ENCODE measurements around the gene LPAR1. TPM values are rescaled to one million over a fixed set of nuclear protein-coding genes. Genes with fewer than 3 reads are reported as not detected.

The LPAR1 gene
- total and polyA plus RNA-seq, 12 donors = 9.6 to 65.2 (median 22.4) TPM

- Histone ChIP-seq H3K4me3 (no peak overlapping the region), H3K36me3 (replicated peaks in 1 of 2) (no peaks in the 10 kb centered on the region)
Measured at GRCh38 chr9:110967196-110967595, 71.1 kb downstream of the LPAR1 start.

GRCh38 chr9:110960288-110960687 lies 78.0 kb downstream of the LPAR1 start:
- DNase-seq = no peak
- 73 to 83% (median 76%) methylated on average over 2 of the region's 2 CpGs for WGBS, 4 donors
- no peaks in the 10 kb centered on the region for H3K36me3 ChIP-seq (replicated peaks in 1 of 2)
- intact Hi-C loops (cut with DNase I) = no loop called here
- no peak overlapping the region for H3K27ac ChIP-seq
- H3K4me1 ChIP-seq (replicated peaks in 1 of 2) = no peaks in the 10 kb centered on the region
- no peaks in the 10 kb centered on the region for H3K27me3 ChIP-seq
- no peak for TF ChIP-seq POLR2A (IDR thresholded peaks at IDR 0.05)
- no peak for TF ChIP-seq CTCF (IDR thresholded peaks at IDR 0.05)
- H3K4me3 ChIP-seq = no peak overlapping the region
- H3K9me3 ChIP-seq (replicated peaks in 1 of 3) = peaks cover 0 to 4% (median 0%) of the 10 kb centered on the region in 3 donors

More at GRCh38 chr9:110967196-110967595, 71.1 kb downstream of the LPAR1 start:
- no peaks in the 10 kb centered on the region for H3K9me3 ChIP-seq (replicated peaks in 1 of 3)
- 54 to 81% (median 65%) methylated on average over 2 of the region's 2 CpGs for WGBS, 4 donors
- TF ChIP-seq CTCF (IDR thresholded peaks at IDR 0.05) (no peak), POLR2A (IDR thresholded peaks at IDR 0.05) (no peak)
- no peaks in the 10 kb centered on the region for H3K4me1 ChIP-seq (replicated peaks in 1 of 2)
- H3K27me3 ChIP-seq = no peaks in the 10 kb centered on the region
- no peak overlapping the region for H3K27ac ChIP-seq
- intact Hi-C loops (cut with DNase I) = no loop called here
- DNase-seq = no peak

GRCh38 chr9:110958847-110959246 lies 79.4 kb downstream of the LPAR1 start:
- TF ChIP-seq POLR2A (IDR thresholded peaks at IDR 0.05) (no peak), CTCF (IDR thresholded peaks at IDR 0.05) (no peak)
- no peak overlapping the region for H3K27ac ChIP-seq
- peaks cover 0 to 9% (median 0%) of the 10 kb centered on the region in 3 donors for H3K9me3 ChIP-seq (replicated peaks in 1 of 3)
- intact Hi-C loops (cut with DNase I) = no loop called here
- no peaks in the 10 kb centered on the region for H3K36me3 ChIP-seq (replicated peaks in 1 of 2)
- H3K4me3 ChIP-seq = no peak overlapping the region
- WGBS, 4 donors = 52 to 72% (median 58%) methylated on average over 1 of the region's 1 CpG
- H3K27me3 ChIP-seq = no peaks in the 10 kb centered on the region
- no peak for DNase-seq
- no peaks in the 10 kb centered on the region for H3K4me1 ChIP-seq (replicated peaks in 1 of 2)

- H3K27me3 ChIP-seq = no peaks in the 10 kb centered on the region
- no peak overlapping the region for H3K27ac ChIP-seq
- intact Hi-C loops (cut with DNase I) = no loop called here
- 40 to 53% (median 45%) methylated on average over 1 of the region's 1 CpG for WGBS, 4 donors
- no peak for DNase-seq
- no peaks in the 10 kb centered on the region for H3K36me3 ChIP-seq (replicated peaks in 1 of 2)
- TF ChIP-seq POLR2A (IDR thresholded peaks at IDR 0.05) (no peak), CTCF (IDR thresholded peaks at IDR 0.05) (no peak)
- peaks cover 0 to 9% of the 10 kb centered on the region in 2 donors for H3K4me1 ChIP-seq (replicated peaks in 1 of 2)
- H3K4me3 ChIP-seq = no peak overlapping the region
- peaks cover 0 to 9% (median 0%) of the 10 kb centered on the region in 3 donors for H3K9me3 ChIP-seq (replicated peaks in 1 of 3)
Measured at GRCh38 chr9:110954822-110955291, 83.4 kb downstream of the LPAR1 start.

Data from adrenal gland (tissue), 12 donors.